Hepatocyte (in vitro differentiated cells): ENCODE measurements around the gene PSAPL1.

Source experiments
- EZH2 ChIP-seq: fragments of 200-600 bp; sonication (generic); IDR thresholded peaks from 2 replicates; pipeline ENCODE4 v1.6.1; 2016; ENCODE audit warnings: antibody characterized with exemption, mild to moderate bottlenecking, borderline replicate concordance
- EZH2phosphoT487 ChIP-seq: fragments of 200-600 bp; sonication (generic); IDR thresholded peaks from one replicate; pipeline ENCODE4 v1.6.1; 2018; ENCODE audit warnings: antibody characterized with exemption, mild to moderate bottlenecking, low read depth, moderate library complexity; ENCODE audit not compliant: unreplicated experiment, severe bottlenecking
- TF ChIP-seq, protein P1 (sequence below): fragments of 200-600 bp; sonication (generic); IDR thresholded peaks from 2 replicates; pipeline ENCODE4 v1.5.1; 2016; ENCODE audit warnings: antibody characterized with exemption, mild to moderate bottlenecking; ENCODE audit not compliant: poor library complexity

DNA sequence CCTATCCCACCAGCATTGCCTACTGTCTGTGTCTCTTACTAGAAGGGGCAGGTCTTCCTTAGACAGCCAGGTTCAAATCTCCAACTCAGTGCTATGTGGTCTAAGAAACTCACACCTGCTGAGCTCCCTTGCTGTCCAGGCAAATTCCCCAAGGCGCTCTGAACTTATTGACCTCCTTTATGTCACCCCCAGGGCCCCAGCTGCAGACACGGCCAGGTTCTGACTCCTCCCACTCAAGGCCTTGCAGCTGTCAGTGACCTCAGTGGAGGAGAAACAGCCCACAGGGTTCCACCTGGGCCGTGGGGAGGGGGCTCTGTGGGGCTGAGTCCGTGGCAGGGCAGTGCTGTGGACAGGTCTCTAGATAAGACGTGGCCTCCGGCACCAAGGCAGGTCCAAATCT lies 42.1 kb upstream of the PSAPL1 start:
- TF ChIP-seq, protein P1, sequence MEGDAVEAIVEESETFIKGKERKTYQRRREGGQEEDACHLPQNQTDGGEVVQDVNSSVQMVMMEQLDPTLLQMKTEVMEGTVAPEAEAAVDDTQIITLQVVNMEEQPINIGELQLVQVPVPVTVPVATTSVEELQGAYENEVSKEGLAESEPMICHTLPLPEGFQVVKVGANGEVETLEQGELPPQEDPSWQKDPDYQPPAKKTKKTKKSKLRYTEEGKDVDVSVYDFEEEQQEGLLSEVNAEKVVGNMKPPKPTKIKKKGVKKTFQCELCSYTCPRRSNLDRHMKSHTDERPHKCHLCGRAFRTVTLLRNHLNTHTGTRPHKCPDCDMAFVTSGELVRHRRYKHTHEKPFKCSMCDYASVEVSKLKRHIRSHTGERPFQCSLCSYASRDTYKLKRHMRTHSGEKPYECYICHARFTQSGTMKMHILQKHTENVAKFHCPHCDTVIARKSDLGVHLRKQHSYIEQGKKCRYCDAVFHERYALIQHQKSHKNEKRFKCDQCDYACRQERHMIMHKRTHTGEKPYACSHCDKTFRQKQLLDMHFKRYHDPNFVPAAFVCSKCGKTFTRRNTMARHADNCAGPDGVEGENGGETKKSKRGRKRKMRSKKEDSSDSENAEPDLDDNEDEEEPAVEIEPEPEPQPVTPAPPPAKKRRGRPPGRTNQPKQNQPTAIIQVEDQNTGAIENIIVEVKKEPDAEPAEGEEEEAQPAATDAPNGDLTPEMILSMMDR, result no peak
- TF ChIP-seq EZH2, result no peak
- no peak for TF ChIP-seq EZH2phosphoT487
